GM23338 (cell line): ENCODE data around the gene TPP2. TPM values are rescaled to one million over a fixed set of nuclear protein-coding genes. Genes with fewer than 3 reads are reported as not detected.
A peak's percentile ranks its signal among the peaks of the same experiment; 100 is the strongest.

ENCODE experiments used
- ATAC-seq: fragments of 200-7000 bp; cut with Tn5 transposase; 3 replicates; pipeline ENCODE4 v1.9.1; 2020
- DNase-seq: peaks from one replicate; pipeline ENCODE4 v3.0.0-alpha.2; 2015; ENCODE audit warnings: low spot score
- H2AFZ ChIP-seq: fragments of 200-600 bp; sonication (generic); 2 replicates; pipeline ENCODE4 v1.8.0; 2016; ENCODE audit warnings: antibody characterized with exemption, mild to moderate bottlenecking, moderate library complexity
- H3F3A ChIP-seq: fragments of 200-600 bp; sonication (generic); replicated peaks from 2 replicates; pipeline ENCODE4 v1.8.0; 2017; ENCODE audit warnings: antibody characterized with exemption, mixed run types, low read depth
- H3K27ac ChIP-seq: fragments of 200-600 bp; sonication (generic); 2 replicates; pipeline ENCODE4 v1.6.1; 2016; ENCODE audit warnings: low read depth
- H3K27me3 ChIP-seq: fragments of 200-600 bp; sonication (generic); 2 replicates; pipeline ENCODE4 v1.8.0; 2016; ENCODE audit warnings: mild to moderate bottlenecking, mixed run types, moderate library complexity; ENCODE audit not compliant: insufficient read depth
- H3K36me3 ChIP-seq: fragments of 200-600 bp; sonication (generic); 2 replicates; pipeline ENCODE4 v1.8.0; 2016; ENCODE audit warnings: mild to moderate bottlenecking; ENCODE audit not compliant: insufficient read depth
- H3K4me1 ChIP-seq: fragments of 200-600 bp; sonication (generic); 2 replicates; pipeline ENCODE4 v1.8.0; 2016; ENCODE audit warnings: mild to moderate bottlenecking, moderate library complexity; ENCODE audit not compliant: insufficient read depth
- H3K4me2 ChIP-seq: fragments of 200-600 bp; sonication (generic); 2 replicates; pipeline ENCODE4 v1.7.1; 2017; ENCODE audit warnings: mixed run types
- H3K4me3 ChIP-seq: fragments of 200-600 bp; sonication (generic); 2 replicates; pipeline ENCODE4 v1.6.1; 2016; ENCODE audit warnings: mixed run types
- H3K79me2 ChIP-seq: fragments of 200-600 bp; sonication (generic); replicated peaks from 2 replicates; pipeline ENCODE4 v1.8.0; 2017; ENCODE audit warnings: mild to moderate bottlenecking; ENCODE audit not compliant: insufficient read depth
- H3K9me2 ChIP-seq: fragments of 200-600 bp; sonication (generic); 2 replicates; pipeline ENCODE4 v1.8.0; 2017; ENCODE audit not compliant: insufficient read depth
- H4K20me1 ChIP-seq: fragments of 200-600 bp; sonication (generic); replicated peaks from 2 replicates; pipeline ENCODE4 v1.8.0; 2017; ENCODE audit warnings: mild to moderate bottlenecking; ENCODE audit not compliant: insufficient read depth
- H3K27ac Mint-ChIP-seq: 2 replicates; pipeline ENCODE4 v1.8.0; 2020; ENCODE audit warnings: inconsistent platforms, mild to moderate bottlenecking, moderate library complexity, mixed read lengths
- H3K27me3 Mint-ChIP-seq: 3 replicates; pipeline ENCODE4 v1.8.0; 2022; ENCODE audit warnings: low read depth, mild to moderate bottlenecking, moderate library complexity, mixed read lengths, inconsistent platforms; ENCODE audit not compliant: insufficient read depth, poor library complexity
- H3K36me3 Mint-ChIP-seq: 3 replicates; pipeline ENCODE4 v1.8.0; 2021; ENCODE audit warnings: low read depth, mild to moderate bottlenecking, inconsistent platforms, moderate library complexity, mixed read lengths
- H3K4me1 Mint-ChIP-seq: 3 replicates; pipeline ENCODE4 v1.8.0; 2020; ENCODE audit warnings: mild to moderate bottlenecking, inconsistent platforms, mixed read lengths
- H3K4me3 Mint-ChIP-seq: 3 replicates; pipeline ENCODE4 v1.8.0; 2021; ENCODE audit warnings: moderate library complexity, mild to moderate bottlenecking, inconsistent platforms, mixed read lengths
- H3K9me3 Mint-ChIP-seq: 3 replicates; pipeline ENCODE4 v1.8.0; 2020; ENCODE audit warnings: moderate library complexity, mild to moderate bottlenecking, inconsistent platforms, mixed read lengths
- EZH2phosphoT487 ChIP-seq: fragments of 200-600 bp; sonication (generic); IDR thresholded peaks from one replicate; pipeline ENCODE4 v1.8.1; 2018; ENCODE audit warnings: antibody characterized with exemption; ENCODE audit not compliant: unreplicated experiment
- NANOG ChIP-seq: IDR thresholded peaks from 2 replicates; pipeline ENCODE4 v1.6.1; 2016; ENCODE audit warnings: antibody characterized with exemption, borderline replicate concordance
- POLR2AphosphoS5 ChIP-seq: IDR thresholded peaks from 2 replicates; pipeline ENCODE4 v1.6.1; 2016; ENCODE audit warnings: antibody characterized with exemption, low read depth
- STAT1 ChIP-seq: IDR thresholded peaks from one replicate; pipeline ENCODE4 v1.6.1; 2016; ENCODE audit warnings: antibody characterized with exemption; ENCODE audit not compliant: unreplicated experiment
- ZNF114 ChIP-seq: fragments of 250-450 bp; sonication (Bioruptor Pico); IDR thresholded peaks from 2 replicates; pipeline ENCODE4 v1.5.0; 2020; ENCODE audit warnings: mild to moderate bottlenecking, moderate library complexity
- ZNF331 ChIP-seq: fragments of 250-450 bp; sonication (Bioruptor Pico); IDR thresholded peaks from 2 replicates; pipeline ENCODE4 v1.5.0; 2020; ENCODE audit warnings: low read depth, mild to moderate bottlenecking, moderate library complexity
- polyA plus RNA-seq: library from polyadenylated mRNA; unstranded; fragments of >200 nt; fragmentation: Nextera tagmentation; extraction: Ambion mirVana; gene quantifications from 2 replicates; pipeline ENCODE4 v1.2.1, GENCODE V29; 2016
- total RNA-seq: library from RNA; depleted of rRNA; stranded (reverse); fragments of >200 nt; shearing (Covaris generic); gene quantifications from 2 replicates; pipeline ENCODE4 v1.2.3, GENCODE V29; 2014
- TF ChIP-seq, protein P1 (sequence below): IDR thresholded peaks from 2 replicates; pipeline ENCODE4 v1.6.1; 2016; ENCODE audit warnings: antibody characterized with exemption
- TF ChIP-seq, protein P2 (sequence below): fragments of 250-450 bp; sonication (Bioruptor Pico); IDR thresholded peaks from 2 replicates; pipeline ENCODE4 v1.5.0; 2020; ENCODE audit warnings: mild to moderate bottlenecking, moderate library complexity
- TF ChIP-seq, protein P3 (sequence below), 2 experiments: fragments of 200-600 bp in 1 of 2; sonication (generic) in 1 of 2; conservative IDR thresholded peaks; 2 replicates each; pipeline versions ENCODE4 v1.5.1 to v1.6.1; 2016 to 2017; ENCODE audit warnings: antibody characterized with exemption in 2 of 2, low read depth in 2 of 2, mild to moderate bottlenecking in 2 of 2, moderate library complexity in 1 of 2

The TPP2 gene
- total and polyA plus RNA-seq, 2 experiments from 2014 or later = 56.6 to 111 TPM

DNA sequence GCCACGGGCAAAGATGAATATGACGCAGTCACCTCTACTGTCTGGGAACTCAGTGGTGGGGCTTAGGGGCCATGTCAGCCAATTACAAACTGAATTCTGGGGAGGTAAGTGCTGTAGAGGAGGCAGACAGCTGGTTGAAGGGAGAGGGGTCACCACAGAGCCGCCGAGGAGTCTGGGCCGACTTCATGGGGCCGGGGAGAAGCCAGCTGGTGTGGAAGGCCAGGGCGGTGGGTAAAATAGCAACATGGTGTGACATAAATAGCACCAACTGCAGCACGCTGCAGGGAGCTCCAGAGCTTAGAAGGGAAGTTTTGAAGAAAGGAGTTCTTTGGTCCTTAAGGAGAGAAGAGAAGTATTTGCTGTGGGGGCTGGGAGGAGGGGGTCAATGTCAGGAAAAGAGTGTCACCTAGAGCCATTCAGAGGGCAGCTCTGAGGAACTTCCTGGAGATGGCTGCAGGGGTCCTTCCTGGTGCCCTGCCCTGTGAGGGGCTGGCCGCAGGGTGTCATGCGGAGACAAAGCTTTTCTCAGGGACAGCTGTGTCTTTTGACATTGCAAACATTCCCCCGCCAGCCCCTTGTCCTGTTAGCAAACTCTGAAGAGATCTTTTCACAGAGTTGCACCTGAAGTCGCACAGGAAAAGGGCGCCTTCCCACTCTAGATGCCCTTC is 91.7 kb downstream of the TPP2 start:
- H3K4me3 ChIP-seq = no peak overlapping the region
- TF ChIP-seq STAT1 (no peak), NANOG (no peak), ZNF114 (CRISPR knock-in tag) (no peak), EZH2phosphoT487 (no peak), ZNF331 (no peak), POLR2AphosphoS5 (no peak)
- TF ChIP-seq, protein P1, sequence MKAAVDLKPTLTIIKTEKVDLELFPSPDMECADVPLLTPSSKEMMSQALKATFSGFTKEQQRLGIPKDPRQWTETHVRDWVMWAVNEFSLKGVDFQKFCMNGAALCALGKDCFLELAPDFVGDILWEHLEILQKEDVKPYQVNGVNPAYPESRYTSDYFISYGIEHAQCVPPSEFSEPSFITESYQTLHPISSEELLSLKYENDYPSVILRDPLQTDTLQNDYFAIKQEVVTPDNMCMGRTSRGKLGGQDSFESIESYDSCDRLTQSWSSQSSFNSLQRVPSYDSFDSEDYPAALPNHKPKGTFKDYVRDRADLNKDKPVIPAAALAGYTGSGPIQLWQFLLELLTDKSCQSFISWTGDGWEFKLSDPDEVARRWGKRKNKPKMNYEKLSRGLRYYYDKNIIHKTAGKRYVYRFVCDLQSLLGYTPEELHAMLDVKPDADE = no peak
- TF ChIP-seq, protein P2, sequence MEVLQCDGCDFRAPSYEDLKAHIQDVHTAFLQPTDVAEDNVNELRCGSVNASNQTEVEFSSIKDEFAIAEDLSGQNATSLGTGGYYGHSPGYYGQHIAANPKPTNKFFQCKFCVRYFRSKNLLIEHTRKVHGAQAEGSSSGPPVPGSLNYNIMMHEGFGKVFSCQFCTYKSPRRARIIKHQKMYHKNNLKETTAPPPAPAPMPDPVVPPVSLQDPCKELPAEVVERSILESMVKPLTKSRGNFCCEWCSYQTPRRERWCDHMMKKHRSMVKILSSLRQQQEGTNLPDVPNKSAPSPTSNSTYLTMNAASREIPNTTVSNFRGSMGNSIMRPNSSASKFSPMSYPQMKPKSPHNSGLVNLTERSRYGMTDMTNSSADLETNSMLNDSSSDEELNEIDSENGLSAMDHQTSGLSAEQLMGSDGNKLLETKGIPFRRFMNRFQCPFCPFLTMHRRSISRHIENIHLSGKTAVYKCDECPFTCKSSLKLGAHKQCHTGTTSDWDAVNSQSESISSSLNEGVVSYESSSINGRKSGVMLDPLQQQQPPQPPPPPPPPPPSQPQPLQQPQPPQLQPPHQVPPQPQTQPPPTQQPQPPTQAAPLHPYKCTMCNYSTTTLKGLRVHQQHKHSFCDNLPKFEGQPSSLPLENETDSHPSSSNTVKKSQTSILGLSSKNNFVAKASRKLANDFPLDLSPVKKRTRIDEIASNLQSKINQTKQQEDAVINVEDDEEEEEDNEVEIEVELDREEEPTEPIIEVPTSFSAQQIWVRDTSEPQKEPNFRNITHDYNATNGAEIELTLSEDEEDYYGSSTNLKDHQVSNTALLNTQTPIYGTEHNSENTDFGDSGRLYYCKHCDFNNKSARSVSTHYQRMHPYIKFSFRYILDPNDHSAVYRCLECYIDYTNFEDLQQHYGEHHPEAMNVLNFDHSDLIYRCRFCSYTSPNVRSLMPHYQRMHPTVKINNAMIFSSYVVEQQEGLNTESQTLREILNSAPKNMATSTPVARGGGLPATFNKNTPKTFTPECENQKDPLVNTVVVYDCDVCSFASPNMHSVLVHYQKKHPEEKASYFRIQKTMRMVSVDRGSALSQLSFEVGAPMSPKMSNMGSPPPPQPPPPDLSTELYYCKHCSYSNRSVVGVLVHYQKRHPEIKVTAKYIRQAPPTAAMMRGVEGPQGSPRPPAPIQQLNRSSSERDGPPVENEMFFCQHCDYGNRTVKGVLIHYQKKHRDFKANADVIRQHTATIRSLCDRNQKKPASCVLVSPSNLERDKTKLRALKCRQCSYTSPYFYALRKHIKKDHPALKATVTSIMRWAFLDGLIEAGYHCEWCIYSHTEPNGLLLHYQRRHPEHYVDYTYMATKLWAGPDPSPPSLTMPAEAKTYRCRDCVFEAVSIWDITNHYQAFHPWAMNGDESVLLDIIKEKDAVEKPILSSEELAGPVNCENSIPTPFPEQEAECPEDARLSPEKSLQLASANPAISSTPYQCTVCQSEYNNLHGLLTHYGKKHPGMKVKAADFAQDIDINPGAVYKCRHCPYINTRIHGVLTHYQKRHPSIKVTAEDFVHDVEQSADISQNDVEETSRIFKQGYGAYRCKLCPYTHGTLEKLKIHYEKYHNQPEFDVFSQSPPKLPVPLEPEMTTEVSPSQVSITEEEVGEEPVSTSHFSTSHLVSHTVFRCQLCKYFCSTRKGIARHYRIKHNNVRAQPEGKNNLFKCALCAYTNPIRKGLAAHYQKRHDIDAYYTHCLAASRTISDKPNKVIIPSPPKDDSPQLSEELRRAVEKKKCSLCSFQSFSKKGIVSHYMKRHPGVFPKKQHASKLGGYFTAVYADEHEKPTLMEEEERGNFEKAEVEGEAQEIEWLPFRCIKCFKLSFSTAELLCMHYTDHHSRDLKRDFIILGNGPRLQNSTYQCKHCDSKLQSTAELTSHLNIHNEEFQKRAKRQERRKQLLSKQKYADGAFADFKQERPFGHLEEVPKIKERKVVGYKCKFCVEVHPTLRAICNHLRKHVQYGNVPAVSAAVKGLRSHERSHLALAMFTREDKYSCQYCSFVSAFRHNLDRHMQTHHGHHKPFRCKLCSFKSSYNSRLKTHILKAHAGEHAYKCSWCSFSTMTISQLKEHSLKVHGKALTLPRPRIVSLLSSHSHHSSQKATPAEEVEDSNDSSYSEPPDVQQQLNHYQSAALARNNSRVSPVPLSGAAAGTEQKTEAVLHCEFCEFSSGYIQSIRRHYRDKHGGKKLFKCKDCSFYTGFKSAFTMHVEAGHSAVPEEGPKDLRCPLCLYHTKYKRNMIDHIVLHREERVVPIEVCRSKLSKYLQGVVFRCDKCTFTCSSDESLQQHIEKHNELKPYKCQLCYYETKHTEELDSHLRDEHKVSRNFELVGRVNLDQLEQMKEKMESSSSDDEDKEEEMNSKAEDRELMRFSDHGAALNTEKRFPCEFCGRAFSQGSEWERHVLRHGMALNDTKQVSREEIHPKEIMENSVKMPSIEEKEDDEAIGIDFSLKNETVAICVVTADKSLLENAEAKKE (CRISPR knock-in tag) = peak; percentile 53; the same call in 1 of the 2 replicates
- TF ChIP-seq, protein P3, sequence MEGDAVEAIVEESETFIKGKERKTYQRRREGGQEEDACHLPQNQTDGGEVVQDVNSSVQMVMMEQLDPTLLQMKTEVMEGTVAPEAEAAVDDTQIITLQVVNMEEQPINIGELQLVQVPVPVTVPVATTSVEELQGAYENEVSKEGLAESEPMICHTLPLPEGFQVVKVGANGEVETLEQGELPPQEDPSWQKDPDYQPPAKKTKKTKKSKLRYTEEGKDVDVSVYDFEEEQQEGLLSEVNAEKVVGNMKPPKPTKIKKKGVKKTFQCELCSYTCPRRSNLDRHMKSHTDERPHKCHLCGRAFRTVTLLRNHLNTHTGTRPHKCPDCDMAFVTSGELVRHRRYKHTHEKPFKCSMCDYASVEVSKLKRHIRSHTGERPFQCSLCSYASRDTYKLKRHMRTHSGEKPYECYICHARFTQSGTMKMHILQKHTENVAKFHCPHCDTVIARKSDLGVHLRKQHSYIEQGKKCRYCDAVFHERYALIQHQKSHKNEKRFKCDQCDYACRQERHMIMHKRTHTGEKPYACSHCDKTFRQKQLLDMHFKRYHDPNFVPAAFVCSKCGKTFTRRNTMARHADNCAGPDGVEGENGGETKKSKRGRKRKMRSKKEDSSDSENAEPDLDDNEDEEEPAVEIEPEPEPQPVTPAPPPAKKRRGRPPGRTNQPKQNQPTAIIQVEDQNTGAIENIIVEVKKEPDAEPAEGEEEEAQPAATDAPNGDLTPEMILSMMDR (conservative IDR thresholded peaks at IDR 0.05; ENCODE audit: low read depth in 2 of 2) = peak in 1 of 2 experiments; percentile 15; a peak in 1 of 4 replicates
- Mint-ChIP-seq H3K27me3 (peaks cover 3% of the 10 kb centered on the region), H3K9me3 (no peaks in the 10 kb centered on the region), H3K4me1 (peaks cover 45% of the 10 kb centered on the region), H3K36me3 (no peaks in the 10 kb centered on the region), H3K27ac (peak overlapping the region; percentile 87), H3K4me3 (no peak overlapping the region)
- H3K36me3 ChIP-seq = no peaks in the 10 kb centered on the region
- ATAC-seq (peak; percentile 67), DNase-seq (peak; percentile 72)
- H3K9me2 ChIP-seq = no peaks in the 10 kb centered on the region
- no peaks in the 10 kb centered on the region for H3F3A ChIP-seq
- H3K4me1 ChIP-seq = peaks cover 27% of the 10 kb centered on the region
- no peak overlapping the region; the same call in 1 of the 2 replicates for H2AFZ ChIP-seq
- no peaks in the 10 kb centered on the region for H3K79me2 ChIP-seq
- peak overlapping the region; percentile 59 for H3K4me2 ChIP-seq
- H3K27me3 ChIP-seq = no peaks in the 10 kb centered on the region
- H4K20me1 ChIP-seq = no peaks in the 10 kb centered on the region
- H3K27ac ChIP-seq = 0 out of 2 replicates have a peak overlapping the region, but pooled peaks have one; percentile 67
